Gastrocnemius medialis (tissue), 4 donors: Measurements from ENCODE around the gene VAPA. TPM values are rescaled to one million over a fixed set of nuclear protein-coding genes. Genes with fewer than 3 reads are reported as not detected.
"Not testable (repeated sequence)": the region's sequence is repeated elsewhere in the genome, so short reads cannot be mapped to it uniquely, and the experiment has no call there.

Source experiments
- ATAC-seq, 2 donors: fragments of 150-250 bp; one replicate each; pipeline ENCODE4 v1.9.1; 2016
- DNase-seq, 2 donors: peaks; one replicate each; pipeline ENCODE4 v3.0.0-alpha.2; 2019
- H3K27ac ChIP-seq, 4 donors: fragments of 200-600 bp; sonication (generic); 1 replicate in 1 of 4; 2 replicates in 3 of 4; pipeline ENCODE4 v1.5.1; 2016 to 2018; ENCODE audit warnings: mild to moderate bottlenecking in 2 of 4, moderate library complexity in 1 of 4
- H3K27me3 ChIP-seq, 3 donors: fragments of 200-600 bp; sonication (generic) in 2 of 3; 1 replicate in 1 of 3; 2 replicates in 2 of 3; pipeline versions ENCODE4 v1.5.1 to v1.6.0; 2016 to 2019; ENCODE audit warnings: mild to moderate bottlenecking in 1 of 3, moderate library complexity in 1 of 3
- H3K36me3 ChIP-seq, 2 donors: fragments of 200-600 bp; sonication (generic) in 1 of 2; one replicate each; pipeline ENCODE4 v1.5.1; 2017 to 2018
- H3K4me1 ChIP-seq, 2 donors: fragments of 200-600 bp; sonication (generic) in 1 of 2; one replicate each; pipeline ENCODE4 v1.5.1; 2016 to 2017; ENCODE audit warnings: mild to moderate bottlenecking in 2 of 2
- H3K4me3 ChIP-seq, 4 donors: fragments of 200-600 bp; sonication (generic) in 3 of 4; 1 replicate in 1 of 4; 2 replicates in 3 of 4; pipeline ENCODE4 v1.5.1; 2016 to 2019; ENCODE audit warnings: mild to moderate bottlenecking in 2 of 4
- H3K9me3 ChIP-seq, 3 donors: fragments of 200-600 bp; sonication (generic) in 2 of 3; 1 replicate in 1 of 3; 2 replicates in 2 of 3; pipeline ENCODE4 v1.5.1; 2016 to 2019
- CTCF ChIP-seq, 5 experiments: fragments of 450-650 bp in 3 of 5; fragments of 200-600 bp in 2 of 5; sonication (generic) in 2 of 5; IDR thresholded peaks in 4 of 5; conservative IDR thresholded peaks in 1 of 5; 1 replicate in 4 of 5; 2 replicates in 1 of 5; pipeline ENCODE4 v1.5.1; 2016 to 2019; ENCODE audit warnings: antibody characterized with exemption in 5 of 5, mild to moderate bottlenecking in 3 of 5, moderate library complexity in 3 of 5
- POLR2A ChIP-seq, 2 donors: fragments of 450-650 bp; IDR thresholded peaks; one replicate each; pipeline ENCODE4 v1.6.1; 2017; ENCODE audit warnings: antibody characterized with exemption in 2 of 2, mild to moderate bottlenecking in 2 of 2, moderate library complexity in 2 of 2
- in situ Hi-C, 4 donors: fragments of 200-750 bp; cut with MboI; loops; one replicate each; pipeline versions ENCODE4 v1.15.0 to v1.8.0; 2017; ENCODE audit warnings: low sequenced_read_pairs in 4 of 4
- intact Hi-C: fragments of 100-400 bp; cut with DNase I; formaldehyde crosslinking; loops from one replicate; pipeline ENCODE4 v1.15.1; 2023; ENCODE audit warnings: low total_unique reads
- total RNA-seq, 4 donors: library from RNA; depleted of rRNA; stranded (reverse); fragments of >200 nt; gene quantifications; one replicate each; pipeline versions ENCODE4 v1.1.0 to v1.2.3, GENCODE V29; 2016

Gene VAPA
- total RNA-seq, 4 donors from 2014 or later = 227 to 320 (median 243) TPM

GRCh38 chr18:9910071-9910470 is 3.7 kb upstream of the VAPA start:
- Histone ChIP-seq H3K36me3 (no peaks in the 10 kb centered on the region), H3K9me3 (no peaks in the 10 kb centered on the region), H3K4me3 (no peak overlapping the region), H3K27ac (no peak overlapping the region), H3K27me3 (no peaks in the 10 kb centered on the region), H3K4me1 (peaks cover 5 to 6% of the 10 kb centered on the region in 2 donors)
- intact Hi-C loops = loop anchor here (5.0 to 10.0 kb wide), 3 partner anchors 93 to 435 kb away; partner anchors contain the start of genes RAB31 and RALBP1
- ATAC-seq (no peak), DNase-seq (no peak)
- no peak for TF ChIP-seq CTCF (IDR thresholded peaks at IDR 0.05 in 4 of 5, conservative IDR thresholded peaks at IDR 0.05 in 1 of 5)
- TF ChIP-seq POLR2A (IDR thresholded peaks at IDR 0.05) = no peak
- in situ Hi-C loops = loop anchor here in 2 of 4 donors (25.0 kb wide), 1 partner anchor 98 kb away; no protein-coding TSS in a partner anchor

GRCh38 chr18:9910661-9911060 is 3.2 kb upstream of the VAPA start:
- Histone ChIP-seq H3K9me3 (no peaks in the 10 kb centered on the region), H3K4me1 (peaks cover 7 to 10% of the 10 kb centered on the region in 2 donors), H3K36me3 (no peaks in the 10 kb centered on the region), H3K27ac (no peak overlapping the region), H3K4me3 (no peak overlapping the region), H3K27me3 (no peaks in the 10 kb centered on the region)
- in situ Hi-C loops = loop anchor here in 2 of 4 donors (25.0 kb wide), 1 partner anchor 98 kb away; no protein-coding TSS in a partner anchor
- no peak for TF ChIP-seq POLR2A (IDR thresholded peaks at IDR 0.05)
- TF ChIP-seq CTCF (IDR thresholded peaks at IDR 0.05 in 4 of 5, conservative IDR thresholded peaks at IDR 0.05 in 1 of 5) = no peak
- DNase-seq (no peak), ATAC-seq (no peak)
- intact Hi-C loops = loop anchor here (5.0 to 10.0 kb wide), 3 partner anchors 93 to 436 kb away; partner anchors contain the start of genes RAB31 and RALBP1

- no peak overlapping the region for H3K27ac ChIP-seq
- DNase-seq (no peak), ATAC-seq (no peak)
- H3K9me3 ChIP-seq = no peaks in the 10 kb centered on the region
- no peaks in the 10 kb centered on the region for H3K36me3 ChIP-seq
- TF ChIP-seq POLR2A (IDR thresholded peaks at IDR 0.05) (no peak), CTCF (IDR thresholded peaks at IDR 0.05 in 4 of 5, conservative IDR thresholded peaks at IDR 0.05 in 1 of 5) (no peak)
- H3K27me3 ChIP-seq = no peaks in the 10 kb centered on the region
- in situ Hi-C loops = loop anchor here in 2 of 4 donors (25.0 kb wide), 1 partner anchor 99 kb away; no protein-coding TSS in a partner anchor
- no peak overlapping the region for H3K4me3 ChIP-seq
- H3K4me1 ChIP-seq = peaks cover 13 to 15% of the 10 kb centered on the region in 2 donors
- intact Hi-C loops = loop anchor here (5.0 to 10.0 kb wide), 3 partner anchors 94 to 436 kb away; partner anchors contain the start of genes RAB31 and RALBP1
Observed at GRCh38 chr18:9911226-9911625, 2.6 kb upstream of the VAPA start.

- intact Hi-C loops = loop anchor here (2.0 to 10.0 kb wide), 4 partner anchors 95 to 809 kb away; partner anchors contain the start of genes NDUFV2, RAB31 and RALBP1
Observed at GRCh38 chr18:9912285-9912684, 1.5 kb upstream of the VAPA start.

GRCh38 chr18:9913151-9913525 is 678 bp upstream of the VAPA start:
- in situ Hi-C loops (loop anchor here in 2 of 4 donors (25.0 kb wide), 1 partner anchor 101 kb away; no protein-coding TSS in a partner anchor), intact Hi-C loops (loop anchor here (2.0 to 10.0 kb wide), 4 partner anchors 96 to 810 kb away; partner anchors contain the start of genes NDUFV2, RAB31 and RALBP1)
- DNase-seq (no peak), ATAC-seq (peak; percentile 12 to 14)
- no peaks in the 10 kb centered on the region for H3K9me3 ChIP-seq
- peak overlapping the region; percentile 92 to 99 (median 97) for H3K27ac ChIP-seq
- TF ChIP-seq POLR2A (IDR thresholded peaks at IDR 0.05) (no peak), CTCF (IDR thresholded peaks at IDR 0.05 in 4 of 5, conservative IDR thresholded peaks at IDR 0.05 in 1 of 5) (no peak)
- peaks cover 32 to 34% of the 10 kb centered on the region in 2 donors for H3K4me1 ChIP-seq
- no peaks in the 10 kb centered on the region for H3K27me3 ChIP-seq
- H3K36me3 ChIP-seq = no peaks in the 10 kb centered on the region
- peak overlapping the region; percentile 68 to 95 (median 85) for H3K4me3 ChIP-seq

More at GRCh38 chr18:9912285-9912684, 1.5 kb upstream of the VAPA start:
- not testable (repeated sequence) for H3K27ac ChIP-seq, H3K36me3 ChIP-seq, H3K27me3 ChIP-seq, DNase-seq, H3K9me3 ChIP-seq, ATAC-seq, H3K4me3 ChIP-seq
- in situ Hi-C loops = loop anchor here in 2 of 4 donors (25.0 kb wide), 1 partner anchor 100 kb away; no protein-coding TSS in a partner anchor
- H3K4me1 ChIP-seq = peaks cover 23 to 26% of the 10 kb centered on the region in 2 donors
